GM12892 (cell line): ENCODE measurements around the gene SRC.

Source experiments
- POLR2A ChIP-seq: IDR thresholded peaks from 2 replicates; pipeline ENCODE4 v1.6.1; 2011; ENCODE audit warnings: low read depth, low read length, control low read depth
- POLR2AphosphoS5 ChIP-seq: IDR thresholded peaks from 2 replicates; pipeline ENCODE4 v1.6.1; 2011; ENCODE audit warnings: low read depth, low read length, control low read depth
- TAF1 ChIP-seq: IDR thresholded peaks from 2 replicates; pipeline ENCODE4 v1.6.1; 2011; ENCODE audit warnings: low read depth, mild to moderate bottlenecking, control low read depth, low read length, borderline replicate concordance

DNA sequence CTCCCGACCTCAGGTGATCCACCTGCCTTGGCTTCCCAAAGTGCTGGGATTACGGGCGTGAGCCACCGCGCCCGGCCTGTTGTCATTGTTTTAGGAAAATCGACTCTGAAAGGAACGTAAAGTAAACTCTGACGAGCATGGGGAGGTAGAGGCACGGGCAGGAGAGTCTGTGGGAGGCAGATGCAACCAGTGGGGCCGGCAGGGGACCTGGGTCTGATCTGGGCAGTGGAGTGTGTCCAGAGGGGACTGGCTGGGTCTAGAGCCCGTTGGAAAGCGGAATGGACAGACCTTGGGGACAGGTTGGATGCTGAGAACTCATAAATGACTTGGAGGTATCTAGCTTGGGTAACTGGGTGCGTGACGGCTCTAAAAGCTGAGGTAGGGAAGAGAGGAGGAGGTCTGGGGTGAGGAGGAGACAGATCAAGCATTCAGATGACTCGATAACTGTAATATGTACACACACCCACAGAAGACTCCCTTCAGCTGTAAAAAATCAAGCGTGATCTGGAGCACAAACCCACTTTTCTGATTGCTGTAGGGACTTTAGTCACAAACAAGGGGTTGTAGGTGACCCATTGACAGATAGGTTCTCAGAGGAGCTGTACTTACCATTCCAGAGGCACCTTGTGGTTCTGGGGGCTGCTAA lies 34.1 kb upstream of the SRC start:
- TF ChIP-seq POLR2A: no peak
- TF ChIP-seq POLR2AphosphoS5: no peak
- no peak for TF ChIP-seq TAF1
